GM15510 (cell line): ENCODE results near the gene MOCS1.

Experiments used
- POLR2A ChIP-seq: IDR thresholded peaks from 3 replicates; pipeline ENCODE4 v1.6.1; 2011; ENCODE audit warnings: borderline replicate concordance; ENCODE audit not compliant: insufficient read length; ENCODE audit errors: extremely low read depth

Gene MOCS1

GRCh38 chr6:39920157-39920556 is 14.1 kb downstream of the MOCS1 start:
- no peak for TF ChIP-seq POLR2A

- no peak for TF ChIP-seq POLR2A
Measured at GRCh38 chr6:39918831-39919230, 15.4 kb downstream of the MOCS1 start.

- no peak for TF ChIP-seq POLR2A
Measured at GRCh38 chr6:39917981-39918380, 16.3 kb downstream of the MOCS1 start.

- TF ChIP-seq POLR2A: no peak
Measured at GRCh38 chr6:39917329-39917728, 16.9 kb downstream of the MOCS1 start.

- TF ChIP-seq POLR2A: no peak
Measured at GRCh38 chr6:39915866-39916265, 18.4 kb downstream of the MOCS1 start.

GRCh38 chr6:39914239-39914638 is 20.0 kb downstream of the MOCS1 start:
- TF ChIP-seq POLR2A: no peak

GRCh38 chr6:39913391-39913916 is 20.8 kb downstream of the MOCS1 start:
- no peak for TF ChIP-seq POLR2A

- TF ChIP-seq POLR2A: no peak
Measured at GRCh38 chr6:39912446-39912845, 21.8 kb downstream of the MOCS1 start.

GRCh38 chr6:39911513-39912125 is 22.6 kb downstream of the MOCS1 start:
- TF ChIP-seq POLR2A: no peak

GRCh38 chr6:39910744-39911143 is 23.5 kb downstream of the MOCS1 start:
- TF ChIP-seq POLR2A: no peak

GRCh38 chr6:39910164-39910563 is 24.1 kb downstream of the MOCS1 start:
- no peak for TF ChIP-seq POLR2A

- no peak for TF ChIP-seq POLR2A
Measured at GRCh38 chr6:39909701-39910100, 24.6 kb downstream of the MOCS1 start.

- no peak for TF ChIP-seq POLR2A
Measured at GRCh38 chr6:39908838-39909583, 25.3 kb downstream of the MOCS1 start.

GRCh38 chr6:39907871-39908575 is 26.2 kb downstream of the MOCS1 start:
- no peak for TF ChIP-seq POLR2A

GRCh38 chr6:39906318-39906761 is 27.9 kb downstream of the MOCS1 start:
- TF ChIP-seq POLR2A: no peak
